OCI-LY3 (cell line): ENCODE data around the gene NR2F6.
A peak's percentile ranks its signal among the peaks of the same experiment; 100 is the strongest.

Source experiments
- H2AFZ ChIP-seq: fragments of 200-600, 300-600 bp; shearing (Covaris generic); 2 replicates; pipeline ENCODE4 v1.6.0; 2014; ENCODE audit warnings: antibody characterized with exemption, low read depth, low read length
- H3K27ac ChIP-seq: fragments of 200-600, 300-600 bp; sonication (generic); 2 replicates; pipeline ENCODE4 v1.5.1; 2014; ENCODE audit warnings: mild to moderate bottlenecking, low read length, moderate library complexity, mixed read lengths
- H3K27me3 ChIP-seq: fragments of 200-600, 300-600 bp; sonication (generic); 2 replicates; pipeline ENCODE4 v1.6.1; 2014; ENCODE audit warnings: low read depth, low read length, mixed read lengths
- H3K36me3 ChIP-seq: fragments of 200-600, 300-600 bp; sonication (generic); replicated peaks from 2 replicates; pipeline ENCODE3; 2014; ENCODE audit warnings: low read depth, low read length, mixed read lengths
- H3K4me1 ChIP-seq: fragments of 300-600, 200-600 bp; sonication (generic); 2 replicates; pipeline ENCODE4 v1.6.1; 2014; ENCODE audit warnings: low read length, mixed read lengths
- H3K4me2 ChIP-seq: fragments of 200-600, 300-600 bp; sonication (generic); 2 replicates; pipeline ENCODE4 v1.6.1; 2014; ENCODE audit warnings: low read length, mixed read lengths
- H3K4me3 ChIP-seq: fragments of 300-600, 200-600 bp; sonication (generic); 2 replicates; pipeline ENCODE4 v1.5.1; 2014; ENCODE audit warnings: antibody characterized with exemption, mild to moderate bottlenecking, low read length, moderate library complexity
- H3K79me2 ChIP-seq: fragments of 300-600, 200-600 bp; shearing (Covaris generic); 2 replicates; pipeline ENCODE4 v1.6.1; 2014; ENCODE audit warnings: mild to moderate bottlenecking, low read length, mixed read lengths
- H3K9ac ChIP-seq: fragments of 300-600, 200-600 bp; shearing (Covaris generic); 2 replicates; pipeline ENCODE4 v1.6.0; 2014; ENCODE audit warnings: mild to moderate bottlenecking, low read length, moderate library complexity
- H3K9me3 ChIP-seq: fragments of 200-600, 300-600 bp; shearing (Covaris generic); 2 replicates; pipeline ENCODE4 v1.6.1; 2014; ENCODE audit warnings: low read length, mixed read lengths; ENCODE audit not compliant: insufficient read depth
- H4K20me1 ChIP-seq: fragments of 200-600, 300-600 bp; sonication (generic); 2 replicates; pipeline ENCODE4 v1.6.1; 2016; ENCODE audit warnings: low read length, mixed read lengths; ENCODE audit not compliant: insufficient read depth
- CTCF ChIP-seq: fragments of 200-600, 300-600 bp; sonication (generic); IDR thresholded peaks from 2 replicates; pipeline ENCODE4 v1.5.1; 2014; ENCODE audit warnings: antibody characterized with exemption, low read length, low read depth
- EZH2phosphoT487 ChIP-seq: fragments of 200-600 bp; shearing (Covaris generic); IDR thresholded peaks from 2 replicates; pipeline ENCODE4 v1.6.1; 2018; ENCODE audit warnings: antibody characterized with exemption, mixed run types, low read depth

Gene NR2F6

GRCh38 chr19:17264641-17264979, 18.9 kb upstream of the NR2F6 start, which contains the start of gene USHBP1:
USHBP1 (minus strand) TSS chr19:17264745; CDS start chr19:17264299, 446 bp downstream.
- Histone ChIP-seq H3K4me2 (no peak within 1 kb of the TSS), H3K4me3 (no peak within 1 kb of the TSS), H3K27ac (no peak within 1 kb of the TSS), H3K27me3 (no peaks in the 10 kb centered on the region), H3K79me2 (peaks cover 17% of the 10 kb centered on the region), H3K9me3 (no peaks in the 10 kb centered on the region), H3K9ac (no peak within 1 kb of the TSS), H3K4me1 (peaks cover 17% of the 10 kb centered on the region), H2AFZ (no peak within 1 kb of the TSS), H3K36me3 (peaks cover 4% of the 10 kb centered on the region), H4K20me1 (no peaks in the 10 kb centered on the region)
- TF ChIP-seq EZH2phosphoT487 (no peak), CTCF (no peak)

GRCh38 chr19:17263712-17264640, 18.3 kb upstream of the NR2F6 start:
- Histone ChIP-seq H3K27ac (no peak overlapping the region), H3K4me2 (no peak overlapping the region)

GRCh38 chr19:17262557-17262956, 16.8 kb upstream of the NR2F6 start:
- Histone ChIP-seq H3K79me2 (peaks cover 2% of the 10 kb centered on the region), H3K36me3 (no peaks in the 10 kb centered on the region), H3K27ac (no peak overlapping the region), H3K27me3 (no peaks in the 10 kb centered on the region), H3K4me1 (peaks cover 9% of the 10 kb centered on the region), H3K9ac (no peak overlapping the region), H2AFZ (no peak overlapping the region), H3K9me3 (no peaks in the 10 kb centered on the region), H3K4me3 (no peak overlapping the region), H4K20me1 (no peaks in the 10 kb centered on the region), H3K4me2 (no peak overlapping the region)
- TF ChIP-seq CTCF (no peak), EZH2phosphoT487 (no peak)

More at GRCh38 chr19:17263712-17264640, 18.3 kb upstream of the NR2F6 start:
- H3K4me3 ChIP-seq, result no peak overlapping the region
- H2AFZ ChIP-seq, result no peak overlapping the region
- TF ChIP-seq CTCF (no peak), EZH2phosphoT487 (no peak)
- H3K27me3 ChIP-seq, result no peaks in the 10 kb centered on the region
- no peaks in the 10 kb centered on the region for H4K20me1 ChIP-seq
- peaks cover 17% of the 10 kb centered on the region for H3K4me1 ChIP-seq
- H3K79me2 ChIP-seq, result peaks cover 16% of the 10 kb centered on the region
- H3K9me3 ChIP-seq, result no peaks in the 10 kb centered on the region
- peaks cover 3% of the 10 kb centered on the region for H3K36me3 ChIP-seq
- no peak overlapping the region for H3K9ac ChIP-seq

GRCh38 chr19:17260842-17261325, 15.2 kb upstream of the NR2F6 start:
- Histone ChIP-seq H2AFZ (peak overlapping the region; percentile 91), H4K20me1 (no peaks in the 10 kb centered on the region), H3K4me2 (peak overlapping the region; percentile 62), H3K4me1 (peaks cover 6% of the 10 kb centered on the region), H3K36me3 (no peaks in the 10 kb centered on the region), H3K9ac (no peak overlapping the region), H3K4me3 (peak overlapping the region; percentile 37), H3K27me3 (no peaks in the 10 kb centered on the region), H3K79me2 (no peaks in the 10 kb centered on the region), H3K9me3 (no peaks in the 10 kb centered on the region), H3K27ac (no peak overlapping the region)
- peak; percentile 97 for TF ChIP-seq CTCF
- no peak for TF ChIP-seq EZH2phosphoT487
